Measurements from ENCODE around the gene AGBL1.
"Not testable (repeated sequence)": the region's sequence is repeated elsewhere in the genome, so short reads cannot be mapped to it uniquely, and the experiment has no call there.

The AGBL1 gene

GRCh38 chr15:86411916-86412315 lies 332.2 kb downstream of the AGBL1 start:
- DNase-seq, result no peak

- DNase-seq, result no peak
Measured at GRCh38 chr15:86413191-86413590, 333.5 kb downstream of the AGBL1 start.

GRCh38 chr15:86425746-86426145 lies 346.1 kb downstream of the AGBL1 start:
- DNase-seq, result no peak

GRCh38 chr15:86432861-86433260 lies 353.2 kb downstream of the AGBL1 start:
- no peak for DNase-seq

- DNase-seq, result no peak
Measured at GRCh38 chr15:86433983-86434382, 354.3 kb downstream of the AGBL1 start.

- no peak for DNase-seq
Measured at GRCh38 chr15:86439614-86440013, 359.9 kb downstream of the AGBL1 start.

GRCh38 chr15:86444527-86444926 lies 364.9 kb downstream of the AGBL1 start:
- DNase-seq, result no peak

GRCh38 chr15:86445579-86446252 lies 366.0 kb downstream of the AGBL1 start:
- peak; percentile 84 for DNase-seq

GRCh38 chr15:86446253-86446640 lies 366.6 kb downstream of the AGBL1 start:
- no peak for DNase-seq

GRCh38 chr15:86465470-86466039 lies 385.9 kb downstream of the AGBL1 start:
- not testable (repeated sequence) for DNase-seq

GRCh38 chr15:86481720-86482119 lies 402.0 kb downstream of the AGBL1 start:
- no peak for DNase-seq

- no peak for DNase-seq
Measured at GRCh38 chr15:86483936-86484335, 404.3 kb downstream of the AGBL1 start.

GRCh38 chr15:86488046-86488445 lies 408.4 kb downstream of the AGBL1 start:
- DNase-seq, result no peak

GRCh38 chr15:86489981-86490380 lies 410.3 kb downstream of the AGBL1 start:
- DNase-seq, result no peak

- DNase-seq, result no peak
Measured at GRCh38 chr15:86491118-86491517, 411.4 kb downstream of the AGBL1 start.

- DNase-seq, result no peak
Measured at GRCh38 chr15:86493884-86494283, 414.2 kb downstream of the AGBL1 start.

- no peak for DNase-seq
Measured at GRCh38 chr15:86494475-86494874, 414.8 kb downstream of the AGBL1 start.

GRCh38 chr15:86502301-86502700 lies 422.6 kb downstream of the AGBL1 start:
- DNase-seq, result no peak

- no peak for DNase-seq
Measured at GRCh38 chr15:86505951-86506350, 426.3 kb downstream of the AGBL1 start.

- DNase-seq, result peak; percentile 71
Measured at GRCh38 chr15:86506401-86506800, 426.7 kb downstream of the AGBL1 start.

- DNase-seq, result no peak
Measured at GRCh38 chr15:86515625-86516024, 436.0 kb downstream of the AGBL1 start.

- no peak for DNase-seq
Measured at GRCh38 chr15:86522721-86523120, 443.1 kb downstream of the AGBL1 start.

GRCh38 chr15:86526938-86527690 lies 447.4 kb downstream of the AGBL1 start:
- DNase-seq, result peak; percentile 16

GRCh38 chr15:86528094-86528493 lies 448.4 kb downstream of the AGBL1 start:
- not testable (repeated sequence) for DNase-seq

All from NCI-H2171 (cell line).